HG03103 (cell line): ENCODE measurements around the gene CLP1.
"Not testable (repeated sequence)": the region's sequence is repeated elsewhere in the genome, so short reads cannot be mapped to it uniquely, and the experiment has no call there.

Experiments
- ATAC-seq: cut with Tn5 transposase; IDR thresholded peaks from one replicate; pipeline ENCODE4 v1.9.1; 2021; ENCODE audit warnings: low read depth; ENCODE audit not compliant: unreplicated experiment

CLP1 gene

DNA sequence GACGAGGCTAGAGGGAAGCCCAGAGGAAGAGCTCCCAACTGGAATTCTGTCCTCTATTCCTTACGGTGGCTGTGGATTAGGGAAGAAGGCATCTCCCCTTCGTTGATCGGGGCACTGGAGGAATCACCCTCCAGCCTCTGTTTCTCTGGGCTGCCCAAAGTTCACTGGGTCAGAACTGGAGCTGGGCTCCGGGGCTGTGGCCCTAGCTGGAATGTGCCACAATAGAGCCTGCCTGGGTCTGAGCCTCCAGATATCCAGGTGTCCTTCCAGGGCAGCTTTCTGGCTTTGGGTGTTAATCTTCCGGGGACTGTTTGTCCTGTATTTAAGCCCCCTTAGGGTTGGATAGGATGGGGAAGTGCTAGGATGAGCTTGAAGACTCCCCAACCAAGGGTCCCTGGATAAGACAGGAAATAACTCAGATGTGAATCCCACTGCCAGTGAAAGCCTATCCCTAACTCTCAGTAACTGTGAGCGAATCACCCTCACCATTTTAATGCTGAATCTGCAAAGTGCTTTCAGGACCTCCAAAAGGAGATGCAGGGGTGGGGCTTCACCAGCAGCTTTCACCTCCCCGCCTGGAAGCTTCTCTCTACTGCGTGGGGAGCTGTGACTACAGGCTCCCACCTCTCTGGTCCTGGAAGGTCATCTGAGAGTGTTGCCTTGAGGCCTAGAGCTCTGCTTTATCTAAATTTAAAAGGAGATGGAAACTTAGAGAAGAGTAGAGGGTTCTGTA, 17.3 kb upstream of the CLP1 start:
- no peak for ATAC-seq

DNA sequence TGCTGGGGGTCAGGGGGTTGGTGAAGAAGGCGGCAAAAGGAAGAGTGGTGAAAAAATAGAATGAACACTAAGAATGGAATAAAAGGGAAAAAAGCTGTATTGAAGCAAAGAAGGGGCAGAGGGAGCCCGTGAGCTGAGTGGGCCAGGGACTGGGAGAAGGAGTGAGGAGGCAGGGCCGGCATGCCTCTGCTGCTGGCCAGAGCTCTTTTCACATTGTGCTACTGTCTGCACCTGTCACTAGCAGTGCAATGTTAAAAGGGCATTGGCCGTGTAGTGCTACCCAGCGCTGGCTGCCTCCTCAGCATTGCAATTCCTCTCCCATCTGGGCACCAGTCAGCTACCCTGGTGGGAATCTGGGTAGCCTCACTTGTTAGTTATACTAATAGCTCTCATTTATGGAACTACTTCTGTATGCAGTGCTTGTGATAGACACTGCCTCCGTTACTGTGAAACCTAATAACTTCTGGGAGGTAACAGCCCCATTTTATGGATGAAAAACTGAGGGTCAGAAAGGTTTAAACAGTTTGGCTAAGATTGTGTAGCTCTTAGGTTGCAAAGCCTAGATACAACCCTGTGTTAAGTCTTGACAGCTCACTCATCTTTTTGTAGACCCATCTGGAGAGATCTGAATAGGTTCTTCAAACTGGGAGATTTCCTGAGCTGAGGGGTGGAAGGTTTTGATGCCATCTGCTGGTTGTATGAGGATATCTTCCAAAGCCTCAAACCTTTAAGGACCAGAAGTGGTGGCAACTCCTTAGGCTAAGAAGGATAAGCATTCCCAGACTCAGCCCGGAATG, 16.4 kb upstream of the CLP1 start:
- no peak for ATAC-seq

- ATAC-seq: no peak
Observed at GRCh38 chr11:57643802-57644201, 13.8 kb upstream of the CLP1 start.

DNA sequence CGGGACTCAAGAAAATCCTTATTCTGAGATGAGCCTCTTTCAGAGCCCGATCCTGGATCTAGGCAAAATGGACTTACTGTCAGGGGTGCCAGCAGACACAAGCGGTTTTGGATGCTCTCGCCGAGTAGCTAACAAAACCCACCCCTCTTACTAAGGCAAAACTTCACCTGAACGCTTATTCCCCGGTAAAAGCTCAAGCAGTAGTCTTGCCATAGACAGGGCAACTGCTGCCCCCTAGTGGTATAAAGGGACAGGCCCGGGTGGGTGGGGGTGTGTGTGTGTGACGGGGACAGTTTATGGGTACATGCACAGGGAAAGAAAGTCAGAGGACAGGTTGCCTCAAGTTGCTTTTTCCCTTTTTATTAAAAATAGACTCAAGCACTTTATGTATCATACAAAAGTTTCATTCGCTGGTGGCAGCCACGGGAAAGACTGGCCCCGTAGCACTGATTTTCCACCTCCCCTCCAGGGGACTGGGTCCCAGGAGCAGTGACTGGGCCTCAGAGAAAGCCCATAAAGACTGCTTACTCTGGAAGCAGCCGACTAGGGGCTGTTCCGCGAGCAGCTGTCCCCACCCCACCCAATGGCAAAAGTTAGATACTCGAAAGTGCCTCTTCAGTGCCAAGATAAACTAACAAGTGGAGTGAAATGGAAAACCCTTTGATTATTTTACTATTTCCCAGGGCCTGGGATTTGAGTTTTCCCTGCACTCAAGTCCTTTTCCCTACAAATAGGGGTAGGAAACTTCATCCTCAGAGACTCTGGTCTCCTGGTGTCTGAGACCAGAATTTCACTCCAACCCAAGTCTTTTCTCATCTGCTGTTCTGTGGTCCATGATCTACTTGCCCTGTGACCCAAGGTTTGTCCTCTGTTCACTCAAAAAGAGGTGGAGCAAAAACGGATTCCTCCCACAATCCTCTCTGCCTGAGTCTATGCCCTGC, 12.5 kb upstream of the CLP1 start:
- peak; percentile 57 for ATAC-seq

- no peak for ATAC-seq
Observed at GRCh38 chr11:57645689-57646085, 11.9 kb upstream of the CLP1 start.

- ATAC-seq: no peak
Observed at GRCh38 chr11:57646194-57646798, 11.3 kb upstream of the CLP1 start.

GRCh38 chr11:57646799-57647303, 10.7 kb upstream of the CLP1 start:
- no peak for ATAC-seq

DNA sequence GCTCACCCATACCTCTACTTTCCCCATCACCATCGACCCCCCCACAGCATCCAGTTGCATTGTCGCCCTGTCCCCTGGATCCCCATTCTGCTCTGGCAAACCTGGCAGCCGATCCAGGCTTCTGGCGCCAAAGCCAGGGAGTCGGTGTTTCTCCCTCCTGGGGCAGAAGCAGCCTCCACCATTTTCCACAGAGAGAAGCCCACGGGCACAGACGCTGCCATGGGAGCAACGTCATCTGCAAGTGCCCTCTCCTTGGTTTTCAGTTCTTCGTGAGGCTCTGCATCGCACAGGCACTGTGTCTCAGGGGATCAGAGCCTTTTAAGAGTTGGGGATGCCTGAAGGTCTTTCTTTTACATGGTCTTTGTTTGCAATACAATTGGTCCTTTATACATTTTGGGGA, 10.2 kb upstream of the CLP1 start:
- no peak for ATAC-seq

DNA sequence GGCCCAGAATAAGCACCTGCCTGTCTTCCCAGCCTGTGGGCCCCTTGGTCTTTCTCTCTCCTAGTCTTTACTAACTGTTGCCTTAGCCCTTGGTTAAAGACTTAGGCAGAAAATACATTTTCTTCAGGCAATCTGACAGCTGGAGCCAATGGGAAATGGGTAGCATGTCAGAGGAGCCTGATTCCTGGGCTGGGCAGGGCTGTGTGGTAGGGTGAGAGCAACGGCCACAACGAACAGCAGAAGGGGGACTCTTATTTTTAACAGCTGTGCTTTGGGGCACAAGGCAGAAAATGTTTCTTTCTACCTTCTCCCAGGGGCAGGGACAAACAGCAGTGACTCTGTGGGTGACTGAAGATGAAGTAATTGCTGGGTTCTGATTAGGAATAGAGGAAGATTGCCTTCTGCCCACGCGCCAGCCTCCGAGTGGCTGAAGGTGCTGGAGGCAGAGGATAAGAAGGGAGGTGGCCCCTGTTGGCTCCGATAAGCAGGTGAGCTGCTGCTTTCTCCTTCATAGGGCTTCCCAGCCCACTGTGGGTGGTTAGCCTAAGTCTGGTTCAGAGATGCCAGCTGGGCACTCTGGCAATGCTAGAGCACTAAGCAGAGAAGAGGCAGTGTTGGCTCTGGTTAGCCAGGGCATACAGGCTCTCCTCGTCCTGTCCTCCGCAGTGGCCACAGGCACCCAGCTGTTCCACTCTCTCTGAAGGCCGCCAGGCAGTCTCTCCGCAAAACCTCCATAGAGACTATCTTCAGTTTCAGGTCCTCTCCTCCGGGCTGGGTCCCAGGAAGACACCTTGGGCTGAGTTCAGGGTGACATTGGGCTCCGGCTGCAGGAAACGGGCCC, 9.4 kb upstream of the CLP1 start:
- ATAC-seq: no peak

- no peak for ATAC-seq
Observed at GRCh38 chr11:57648801-57649735, 8.5 kb upstream of the CLP1 start.

GRCh38 chr11:57649826-57650738, 7.5 kb upstream of the CLP1 start, which contains the start of gene YPEL4:
TSS of gene YPEL4 (minus strand) at chr11:57649912. CDS start at chr11:57647107, 2,805 bp downstream.
- no peak for ATAC-seq

- ATAC-seq: no peak
Observed at GRCh38 chr11:57650739-57651090, 6.8 kb upstream of the CLP1 start.

- ATAC-seq: no peak
Observed at GRCh38 chr11:57651408-57651807, 6.2 kb upstream of the CLP1 start.

DNA sequence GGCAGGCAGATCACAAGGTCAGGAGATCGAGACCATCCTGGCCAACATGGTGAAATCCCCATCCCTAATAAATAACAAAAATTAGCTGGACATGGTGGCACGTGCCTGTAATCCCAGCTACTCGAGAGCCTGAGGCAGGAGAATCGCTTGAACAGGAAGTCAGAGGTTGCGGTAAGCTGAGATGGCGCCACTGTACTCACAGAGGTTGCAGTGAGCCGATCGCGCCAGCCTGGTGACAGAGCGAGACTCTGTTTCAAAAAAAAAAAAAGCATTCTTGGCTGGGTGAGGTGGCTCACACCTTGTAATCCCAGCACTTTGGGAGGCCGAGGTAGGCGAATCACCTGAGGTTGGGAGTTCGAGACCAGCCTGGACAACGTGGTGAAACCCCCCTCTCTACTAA, 5.3 kb upstream of the CLP1 start:
- ATAC-seq: not testable (repeated sequence)

- ATAC-seq: no peak
Observed at GRCh38 chr11:57652662-57653061, 4.9 kb upstream of the CLP1 start.

DNA sequence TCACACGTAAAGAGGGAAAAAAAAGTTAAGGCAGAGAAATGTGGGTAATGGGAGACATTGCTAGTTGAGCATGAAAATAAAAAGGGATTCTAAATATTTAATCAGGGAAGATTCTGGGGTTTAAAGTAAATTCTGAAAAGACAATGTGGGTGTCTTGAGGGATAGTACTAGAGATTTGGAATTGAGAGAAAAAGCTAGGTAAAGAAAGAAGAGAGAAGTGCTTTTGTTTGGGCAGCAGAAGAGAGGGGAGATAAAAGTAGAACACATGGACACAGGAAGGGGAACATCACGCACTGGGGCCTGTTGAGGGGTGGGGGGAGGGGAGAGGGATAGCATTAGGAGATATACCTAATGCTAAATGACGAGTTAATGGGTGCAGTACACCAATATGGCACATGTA, 4.4 kb upstream of the CLP1 start:
- ATAC-seq: no peak

GRCh38 chr11:57656885-57657193, 723 bp upstream of the CLP1 start:
- no peak for ATAC-seq

DNA sequence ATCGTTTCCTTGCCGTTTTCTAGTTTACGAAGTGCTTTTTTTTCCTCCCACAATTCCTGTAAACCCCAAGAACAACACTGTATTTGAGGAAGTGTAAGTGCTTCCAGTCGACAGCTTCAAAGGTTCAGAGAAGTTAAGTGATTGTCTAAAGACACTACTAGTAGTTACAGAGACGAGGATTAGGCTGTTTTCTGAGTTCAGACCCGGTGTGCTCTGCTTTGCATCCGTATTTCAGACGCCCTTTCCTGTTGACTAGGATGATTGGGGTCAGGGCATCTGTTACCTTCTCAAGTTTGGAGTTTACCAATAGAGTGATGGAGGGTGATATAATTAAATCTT, 430 bp downstream of the CLP1 start:
- no peak for ATAC-seq
